ENCODE measurements around the gene KDM4C.

KDM4C gene

DNA sequence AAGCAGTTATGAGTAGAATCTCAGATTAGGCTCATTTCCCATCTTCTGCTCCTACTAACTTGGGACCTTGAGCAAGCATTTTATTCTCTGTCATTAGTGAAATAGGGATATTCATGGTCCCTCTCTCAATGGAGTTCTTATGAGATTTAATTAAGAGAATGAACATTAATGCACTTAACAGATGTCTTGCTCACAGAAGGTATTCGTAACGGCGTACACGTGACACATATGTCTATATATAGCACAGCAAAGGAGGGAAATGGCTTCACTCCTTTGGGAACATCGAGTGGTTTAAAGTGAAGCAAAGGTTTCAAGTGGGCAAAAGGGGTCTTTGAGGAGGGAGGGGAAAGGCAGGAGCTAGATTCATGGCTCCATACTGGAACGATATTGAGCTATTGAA is 24.6 kb downstream of the KDM4C start:
- H3K4ac ChIP-seq (ENCODE audit: low read depth, low read length), result no peak overlapping the region
- no peak overlapping the region for H2BK15ac ChIP-seq (replicated peaks; ENCODE audit: low read depth)
- no peak overlapping the region for H3K27ac ChIP-seq (ENCODE audit: low read depth, low read length)
- no peak overlapping the region for H4K8ac ChIP-seq (ENCODE audit: low read depth, low read length)
- H3K23ac ChIP-seq (ENCODE audit: low read length), result no peak overlapping the region
- H3K36me3 ChIP-seq (ENCODE audit: control insufficient read depth, insufficient read depth, low read length), result no peaks in the 10 kb centered on the region
- WGBS (ENCODE audit: extremely low coverage, insufficient coverage, low lambda C conversion rate), result no CpG with 5 or more reads among the region's 6 CpGs
- no peak overlapping the region for H3K4me2 ChIP-seq (ENCODE audit: low read length)
- no peak overlapping the region for H4K5ac ChIP-seq (ENCODE audit: low read length)
- no peak overlapping the region for H3K4me3 ChIP-seq (ENCODE audit: low read length)
- peaks cover 5% of the 10 kb centered on the region for H3K79me2 ChIP-seq (ENCODE audit: control insufficient read depth, insufficient read depth, low read length)
- H3K56ac ChIP-seq (ENCODE audit: low read length), result no peak overlapping the region
- no peaks in the 10 kb centered on the region for H3K27me3 ChIP-seq (ENCODE audit: insufficient read depth, low read length, poor library complexity)
- H2BK5ac ChIP-seq (ENCODE audit: low read length), result no peak overlapping the region
- H3K4me1 ChIP-seq (ENCODE audit: control insufficient read depth, low read depth, low read length), result peaks cover 6% of the 10 kb centered on the region
- no peak overlapping the region for H2BK120ac ChIP-seq (ENCODE audit: low read depth, low read length)
- no peak overlapping the region for H3K18ac ChIP-seq (ENCODE audit: low read length)
- H3K79me1 ChIP-seq (ENCODE audit: low read length), result peaks cover 4% of the 10 kb centered on the region
- H3K9ac ChIP-seq (ENCODE audit: low read length), result no peak overlapping the region
- DNase-seq, result no peak
- H2AK5ac ChIP-seq (ENCODE audit: low read length), result no peak overlapping the region

DNA sequence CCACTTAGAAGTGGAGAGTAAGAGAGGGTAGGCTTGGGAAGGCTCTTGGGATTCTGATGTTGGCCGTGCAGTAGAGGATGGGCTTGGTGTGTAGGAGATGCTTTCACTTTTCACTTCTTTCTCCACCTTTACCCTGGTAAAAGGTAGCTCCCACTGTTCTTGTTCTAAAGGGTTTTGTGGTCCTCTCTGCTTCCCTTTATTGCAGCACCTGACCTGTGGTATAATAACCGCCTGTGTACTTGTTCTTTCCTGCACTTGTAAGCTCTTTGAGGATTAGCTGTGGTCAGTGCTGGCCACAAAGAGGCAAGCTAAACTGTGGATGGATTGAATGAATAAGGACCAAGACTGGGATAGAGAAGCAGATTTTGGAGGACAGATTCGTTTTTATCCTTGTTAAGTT is 25.2 kb downstream of the KDM4C start:
- H3K23ac ChIP-seq (ENCODE audit: low read length), result no peak overlapping the region
- H3K27ac ChIP-seq (ENCODE audit: low read depth, low read length), result no peak overlapping the region
- peaks cover 4% of the 10 kb centered on the region for H3K79me1 ChIP-seq (ENCODE audit: low read length)
- H2AK5ac ChIP-seq (ENCODE audit: low read length), result no peak overlapping the region
- H4K8ac ChIP-seq (ENCODE audit: low read depth, low read length), result no peak overlapping the region
- no peak overlapping the region for H3K9ac ChIP-seq (ENCODE audit: low read length)
- H3K4ac ChIP-seq (ENCODE audit: low read depth, low read length), result no peak overlapping the region
- H3K56ac ChIP-seq (ENCODE audit: low read length), result no peak overlapping the region
- no peak overlapping the region for H3K4me2 ChIP-seq (ENCODE audit: low read length)
- no peak overlapping the region for H3K18ac ChIP-seq (ENCODE audit: low read length)
- no peak overlapping the region for H4K5ac ChIP-seq (ENCODE audit: low read length)
- H3K79me2 ChIP-seq (ENCODE audit: control insufficient read depth, insufficient read depth, low read length), result peaks cover 5% of the 10 kb centered on the region
- no peak for DNase-seq
- no peak overlapping the region for H2BK5ac ChIP-seq (ENCODE audit: low read length)
- no peak overlapping the region for H3K4me3 ChIP-seq (ENCODE audit: low read length)
- H3K4me1 ChIP-seq (ENCODE audit: control insufficient read depth, low read depth, low read length), result peaks cover 12% of the 10 kb centered on the region
- WGBS (ENCODE audit: extremely low coverage, insufficient coverage, low lambda C conversion rate), result no CpG with 5 or more reads among the region's 3 CpGs
- no peaks in the 10 kb centered on the region for H3K36me3 ChIP-seq (ENCODE audit: control insufficient read depth, insufficient read depth, low read length)
- H2BK120ac ChIP-seq (ENCODE audit: low read depth, low read length), result no peak overlapping the region
- no peaks in the 10 kb centered on the region for H3K27me3 ChIP-seq (ENCODE audit: insufficient read depth, low read length, poor library complexity)
- H2BK15ac ChIP-seq (replicated peaks; ENCODE audit: low read depth), result no peak overlapping the region

DNA sequence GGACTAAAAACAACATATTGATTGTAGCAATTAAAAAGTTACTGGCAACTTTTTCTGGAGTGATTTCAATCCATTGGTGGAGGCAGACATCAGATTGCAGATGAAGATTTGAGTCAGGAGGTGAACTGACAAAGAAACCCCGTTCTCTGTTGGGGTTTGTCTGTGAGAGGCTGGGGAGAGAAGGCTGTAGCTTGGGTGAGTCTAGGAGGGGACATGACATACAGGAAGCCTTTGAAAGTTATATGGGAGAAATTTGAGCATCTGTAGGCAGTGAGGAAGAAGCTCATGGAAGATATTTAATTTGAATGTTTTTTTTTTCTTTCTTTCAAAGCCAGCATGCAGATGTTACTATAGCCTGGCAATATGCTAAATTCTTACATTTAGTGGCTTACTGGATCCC is 26.0 kb downstream of the KDM4C start:
- H3K27me3 ChIP-seq (ENCODE audit: insufficient read depth, low read length, poor library complexity), result no peaks in the 10 kb centered on the region
- H4K8ac ChIP-seq (ENCODE audit: low read depth, low read length), result no peak overlapping the region
- H3K18ac ChIP-seq (ENCODE audit: low read length), result no peak overlapping the region
- WGBS (ENCODE audit: extremely low coverage, insufficient coverage, low lambda C conversion rate), result no CpG with 5 or more reads among the region's 1 CpG
- no peak overlapping the region for H3K56ac ChIP-seq (ENCODE audit: low read length)
- H3K79me2 ChIP-seq (ENCODE audit: control insufficient read depth, insufficient read depth, low read length), result peaks cover 5% of the 10 kb centered on the region
- no peak overlapping the region for H2BK5ac ChIP-seq (ENCODE audit: low read length)
- no peak overlapping the region for H3K4me2 ChIP-seq (ENCODE audit: low read length)
- no peak overlapping the region for H4K5ac ChIP-seq (ENCODE audit: low read length)
- peaks cover 4% of the 10 kb centered on the region for H3K79me1 ChIP-seq (ENCODE audit: low read length)
- no peaks in the 10 kb centered on the region for H3K36me3 ChIP-seq (ENCODE audit: control insufficient read depth, insufficient read depth, low read length)
- H3K27ac ChIP-seq (ENCODE audit: low read depth, low read length), result no peak overlapping the region
- H3K9ac ChIP-seq (ENCODE audit: low read length), result no peak overlapping the region
- no peak overlapping the region for H2BK120ac ChIP-seq (ENCODE audit: low read depth, low read length)
- H2BK15ac ChIP-seq (replicated peaks; ENCODE audit: low read depth), result no peak overlapping the region
- no peak overlapping the region for H3K4me3 ChIP-seq (ENCODE audit: low read length)
- no peak overlapping the region for H3K23ac ChIP-seq (ENCODE audit: low read length)
- no peak for DNase-seq
- peaks cover 17% of the 10 kb centered on the region for H3K4me1 ChIP-seq (ENCODE audit: control insufficient read depth, low read depth, low read length)
- no peak overlapping the region for H3K4ac ChIP-seq (ENCODE audit: low read depth, low read length)
- no peak overlapping the region for H2AK5ac ChIP-seq (ENCODE audit: low read length)

DNA sequence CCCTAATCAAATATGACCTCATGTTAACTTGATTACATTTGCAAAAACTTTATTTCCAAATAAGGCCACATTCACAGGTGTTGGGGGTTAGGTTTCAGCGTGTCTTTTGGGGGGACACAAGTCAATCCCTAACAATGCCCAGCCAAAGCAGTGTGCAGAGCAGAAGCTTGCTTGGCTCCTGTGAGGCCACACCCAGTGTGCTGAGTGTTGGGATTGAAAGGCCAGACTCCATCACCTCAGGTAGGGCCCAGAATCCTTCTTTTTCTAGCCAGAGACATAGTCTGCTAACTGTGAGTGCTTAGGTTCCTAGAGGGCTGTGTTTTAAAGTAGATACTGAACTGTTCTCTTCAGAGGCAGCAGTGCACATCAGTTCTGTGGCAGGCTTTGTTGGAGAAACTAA is 27.9 kb downstream of the KDM4C start:
- Histone ChIP-seq H3K27me3 (ENCODE audit: insufficient read depth, low read length, poor library complexity) (no peaks in the 10 kb centered on the region), H4K5ac (ENCODE audit: low read length) (no peak overlapping the region), H3K18ac (ENCODE audit: low read length) (no peak overlapping the region), H2BK15ac (replicated peaks; ENCODE audit: low read depth) (no peak overlapping the region), H2AK5ac (ENCODE audit: low read length) (peak overlapping the region; percentile 56), H3K36me3 (ENCODE audit: control insufficient read depth, insufficient read depth, low read length) (no peaks in the 10 kb centered on the region), H3K79me2 (ENCODE audit: control insufficient read depth, insufficient read depth, low read length) (peaks cover 7% of the 10 kb centered on the region), H3K23ac (ENCODE audit: low read length) (no peak overlapping the region), H3K56ac (ENCODE audit: low read length) (no peak overlapping the region), H3K4me2 (ENCODE audit: low read length) (no peak overlapping the region), H4K8ac (ENCODE audit: low read depth, low read length) (no peak overlapping the region), H3K27ac (ENCODE audit: low read depth, low read length) (no peak overlapping the region), H3K9ac (ENCODE audit: low read length) (no peak overlapping the region), H3K4me3 (ENCODE audit: low read length) (no peak overlapping the region), H3K4me1 (ENCODE audit: control insufficient read depth, low read depth, low read length) (peaks cover 18% of the 10 kb centered on the region), H2BK120ac (ENCODE audit: low read depth, low read length) (peak overlapping the region; percentile 15), H2BK5ac (ENCODE audit: low read length) (no peak overlapping the region), H3K79me1 (ENCODE audit: low read length) (peaks cover 4% of the 10 kb centered on the region), H3K4ac (ENCODE audit: low read depth, low read length) (no peak overlapping the region)
- no CpG with 5 or more reads among the region's 1 CpG for WGBS (ENCODE audit: extremely low coverage, insufficient coverage, low lambda C conversion rate)
- DNase-seq, result no peak

DNA sequence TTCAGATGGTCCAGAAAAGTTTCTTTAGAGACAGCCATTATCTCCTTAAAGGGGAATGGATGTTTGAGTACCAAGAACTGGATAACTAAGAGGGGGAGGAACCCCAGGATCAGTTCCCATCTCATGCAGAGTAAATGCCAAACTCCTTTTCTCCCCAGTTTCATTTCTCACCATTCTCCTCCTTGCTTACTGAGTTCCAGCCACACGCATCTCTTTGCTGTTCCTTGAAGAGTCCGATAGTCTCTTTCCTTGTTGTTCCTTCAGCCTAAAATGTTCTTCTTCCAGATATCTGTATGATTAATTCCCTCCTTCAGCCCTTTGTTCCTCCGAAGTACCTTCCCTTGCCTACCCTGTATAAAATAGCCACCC is 30.0 kb downstream of the KDM4C start:
- Histone ChIP-seq H3K23ac (ENCODE audit: low read length) (peak overlapping the region; percentile 20), H3K56ac (ENCODE audit: low read length) (peak overlapping the region; percentile 82), H4K5ac (ENCODE audit: low read length) (no peak overlapping the region), H3K79me1 (ENCODE audit: low read length) (peaks cover 4% of the 10 kb centered on the region), H2BK5ac (ENCODE audit: low read length) (peak overlapping the region; percentile 79), H2AK5ac (ENCODE audit: low read length) (peak overlapping the region; percentile 73), H3K4me2 (ENCODE audit: low read length) (no peak overlapping the region), H3K27ac (ENCODE audit: low read depth, low read length) (peak overlapping the region; percentile 70), H2BK120ac (ENCODE audit: low read depth, low read length) (no peak overlapping the region), H3K4ac (ENCODE audit: low read depth, low read length) (peak overlapping the region; percentile 81), H3K9ac (ENCODE audit: low read length) (peak overlapping the region; percentile 41), H3K27me3 (ENCODE audit: insufficient read depth, low read length, poor library complexity) (no peaks in the 10 kb centered on the region), H4K8ac (ENCODE audit: low read depth, low read length) (peak overlapping the region; percentile 43), H2BK15ac (replicated peaks; ENCODE audit: low read depth) (no peak overlapping the region), H3K4me1 (ENCODE audit: control insufficient read depth, low read depth, low read length) (peaks cover 15% of the 10 kb centered on the region), H3K4me3 (ENCODE audit: low read length) (no peak overlapping the region), H3K79me2 (ENCODE audit: control insufficient read depth, insufficient read depth, low read length) (peaks cover 9% of the 10 kb centered on the region), H3K18ac (ENCODE audit: low read length) (no peak overlapping the region), H3K36me3 (ENCODE audit: control insufficient read depth, insufficient read depth, low read length) (no peaks in the 10 kb centered on the region)
- no peak for DNase-seq
- WGBS (ENCODE audit: extremely low coverage, insufficient coverage, low lambda C conversion rate), result no CpG with 5 or more reads among the region's 3 CpGs

Measured in mesendoderm (in vitro differentiated cells).